Activated CD8-positive, alpha-beta memory T cell treated with anti-CD3 and anti-CD28 coated beads for 24 hours (primary cell): ENCODE measurements around the gene CETP.
"Not testable (repeated sequence)": the region's sequence is repeated elsewhere in the genome, so short reads cannot be mapped to it uniquely, and the experiment has no call there.

ENCODE experiments used
- DNase-seq: peaks from one replicate; pipeline ENCODE4 v3.0.0-alpha.2; 2020

The CETP gene

DNA sequence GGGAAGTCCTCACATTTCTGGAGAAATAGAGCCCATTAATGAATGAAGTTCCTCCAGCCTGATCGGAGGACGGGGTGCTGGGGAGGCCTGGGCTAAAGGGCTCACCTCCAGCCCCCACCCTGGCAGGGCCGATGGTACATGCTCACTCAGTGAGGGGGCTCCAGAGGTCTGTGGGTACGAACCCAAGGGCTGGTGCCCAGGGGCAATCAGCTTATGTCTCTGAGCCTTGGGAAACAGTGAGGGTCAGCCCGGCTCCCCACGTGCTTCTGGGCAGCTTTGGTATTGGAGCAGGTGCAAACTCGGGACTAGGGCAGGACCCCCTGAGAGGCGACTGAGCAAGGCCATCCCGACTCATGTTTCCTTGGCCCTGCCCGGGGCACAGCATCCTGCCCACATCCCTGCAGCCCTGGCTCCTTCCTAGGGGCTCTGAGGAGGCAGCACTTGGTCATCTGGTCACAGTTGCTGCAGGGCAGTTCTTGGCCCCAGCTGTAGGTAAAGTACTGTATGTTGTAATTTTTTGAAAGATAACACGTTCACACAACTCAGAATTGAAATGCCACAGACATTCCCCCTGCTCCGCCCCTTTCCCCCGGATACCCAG is 969 bp upstream of the CETP start:
- DNase-seq, result no peak

DNA sequence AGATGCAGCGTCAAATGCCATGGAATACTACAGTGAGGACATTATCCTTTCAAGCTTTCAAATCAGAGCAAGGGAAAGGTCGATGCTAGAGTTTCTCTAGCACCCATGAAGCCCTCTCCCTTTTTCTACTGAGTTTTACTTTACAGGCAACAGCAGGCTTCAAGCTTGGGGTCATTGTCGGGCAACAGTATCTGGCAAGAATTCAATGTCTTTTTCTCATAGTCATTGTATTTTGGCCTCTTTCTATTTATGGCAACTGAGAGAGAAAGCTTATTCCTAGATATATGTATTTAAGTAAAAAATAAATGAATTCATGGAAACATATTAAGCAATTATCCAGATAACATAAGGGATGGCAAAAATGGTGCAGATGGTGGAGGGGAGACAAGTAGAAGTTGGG is 364 bp upstream of the CETP start:
- DNase-seq, result no peak

DNA sequence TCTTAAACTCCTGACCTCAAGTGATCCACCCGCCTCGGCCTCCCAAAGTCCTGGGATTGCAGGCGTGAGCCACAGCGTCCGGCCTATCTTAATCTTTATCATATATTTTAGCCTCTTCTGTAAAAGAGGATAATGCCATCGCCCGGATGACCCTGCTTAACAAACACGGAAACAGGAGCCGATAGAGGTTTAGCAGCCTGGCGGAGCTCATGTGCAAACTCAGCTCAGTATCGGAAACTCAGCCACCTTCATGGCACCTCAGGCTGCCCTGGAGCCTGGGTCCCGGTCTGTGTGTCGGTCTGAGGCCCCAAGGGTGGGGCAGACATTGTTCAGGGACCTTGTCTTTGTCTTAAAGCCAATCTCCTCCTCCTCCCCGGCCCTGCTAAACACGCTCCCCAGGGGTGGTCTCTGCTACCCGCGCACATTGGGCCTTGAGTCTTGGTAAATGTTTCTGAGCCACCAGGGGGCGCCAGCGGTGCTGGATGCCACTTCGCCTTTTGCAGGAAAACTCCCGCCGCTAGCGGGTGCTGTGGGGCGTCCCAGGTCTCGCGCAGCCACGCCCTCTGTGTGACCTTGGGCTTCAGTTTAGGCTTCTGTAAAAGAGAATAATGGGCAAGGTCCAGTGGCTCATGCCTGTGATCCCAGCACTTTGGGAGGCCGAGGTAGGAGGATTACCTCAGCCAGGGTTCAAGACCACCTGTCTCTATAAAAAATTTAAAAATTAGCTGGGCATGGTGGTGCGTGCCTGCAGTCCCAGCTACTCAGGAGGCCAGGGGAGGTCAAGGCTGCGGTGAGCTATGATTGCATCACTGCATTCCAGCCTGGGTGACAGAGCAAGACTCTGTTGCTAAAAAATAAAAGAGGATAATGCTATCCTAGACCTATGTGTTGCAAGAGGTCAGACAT is 2.7 kb downstream of the CETP start:
- DNase-seq, result peak; percentile 99

DNA sequence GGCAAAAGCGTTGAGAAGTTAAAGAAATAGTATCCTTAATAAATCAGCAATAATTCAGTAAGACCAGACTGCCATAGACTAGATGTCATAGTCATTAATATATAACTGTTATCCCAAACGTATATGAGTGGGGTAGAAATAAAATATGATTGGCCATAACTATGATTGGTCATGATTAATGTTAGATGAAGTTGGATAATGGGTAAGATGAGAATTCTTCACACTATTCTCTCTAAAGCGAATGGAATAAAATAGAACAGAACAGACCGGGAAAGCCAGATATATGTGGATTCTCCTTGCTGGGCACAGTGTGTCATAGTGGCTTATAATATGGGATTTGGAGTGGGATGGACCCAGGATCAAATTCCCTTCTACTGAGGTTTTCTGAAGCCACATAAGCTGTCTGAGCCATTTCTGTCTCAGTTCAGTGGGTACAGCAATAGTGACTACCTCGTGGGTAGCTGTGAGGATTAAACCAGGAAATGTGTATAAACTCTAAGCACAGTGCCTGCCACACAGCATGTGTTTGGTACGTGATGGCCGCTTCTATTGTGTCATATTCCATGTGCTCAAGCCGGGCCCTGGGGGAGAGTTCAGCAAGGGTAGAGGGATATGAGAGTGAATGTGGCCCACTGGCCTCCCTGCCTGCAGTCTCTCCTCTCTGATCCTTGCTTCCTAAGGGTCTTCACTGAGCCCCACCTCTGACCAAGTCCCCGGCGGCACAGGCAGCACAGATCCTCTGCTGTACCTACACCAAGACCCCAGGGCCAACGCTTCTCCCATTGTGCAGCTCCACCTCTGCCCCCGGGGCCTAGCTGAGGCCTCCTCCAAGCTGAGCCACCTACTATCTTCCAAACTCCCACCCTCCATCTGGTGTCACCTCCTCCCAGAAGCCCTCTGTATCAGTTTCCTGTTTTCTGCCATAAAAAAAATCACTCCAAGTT is 3.7 kb downstream of the CETP start:
- no peak for DNase-seq

DNA sequence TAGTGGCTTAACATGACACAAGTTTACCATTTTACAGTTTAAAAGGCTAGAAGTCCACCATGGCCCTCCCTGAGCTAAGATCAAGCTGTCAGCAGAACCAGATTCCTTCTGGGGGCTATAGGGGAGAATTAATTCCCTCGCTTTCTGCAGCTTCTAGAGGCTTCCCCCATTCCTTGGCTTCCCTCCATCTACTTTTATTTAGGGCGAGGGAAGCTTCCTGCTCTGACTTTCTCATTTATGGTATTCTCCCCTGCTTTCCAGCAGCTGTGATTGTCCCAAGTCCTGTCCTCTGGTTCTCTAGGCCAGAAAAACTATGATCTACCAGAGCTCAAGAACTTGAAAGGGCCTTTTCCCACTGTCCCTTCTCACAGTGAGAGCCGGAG is 4.3 kb downstream of the CETP start:
- no peak for DNase-seq

DNA sequence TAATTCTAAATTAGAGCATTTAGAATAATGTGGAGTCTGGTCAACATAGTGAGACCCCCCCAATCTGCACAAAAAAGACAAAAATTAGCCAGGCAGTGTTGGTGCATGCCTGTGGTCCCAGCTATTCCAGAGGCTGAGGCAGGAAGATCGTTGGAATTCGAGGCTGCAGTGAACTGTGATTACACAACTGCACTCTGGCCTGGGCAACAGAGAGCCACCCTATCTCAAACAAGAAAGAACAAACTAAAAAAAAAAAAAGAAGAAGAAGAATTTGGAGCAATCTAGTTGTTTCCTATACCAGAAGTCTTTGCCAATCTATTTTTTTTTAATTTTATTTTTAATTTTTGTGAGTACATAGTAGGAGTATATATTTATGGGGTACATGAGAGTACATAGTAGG is 6.0 kb downstream of the CETP start:
- no peak for DNase-seq

DNA sequence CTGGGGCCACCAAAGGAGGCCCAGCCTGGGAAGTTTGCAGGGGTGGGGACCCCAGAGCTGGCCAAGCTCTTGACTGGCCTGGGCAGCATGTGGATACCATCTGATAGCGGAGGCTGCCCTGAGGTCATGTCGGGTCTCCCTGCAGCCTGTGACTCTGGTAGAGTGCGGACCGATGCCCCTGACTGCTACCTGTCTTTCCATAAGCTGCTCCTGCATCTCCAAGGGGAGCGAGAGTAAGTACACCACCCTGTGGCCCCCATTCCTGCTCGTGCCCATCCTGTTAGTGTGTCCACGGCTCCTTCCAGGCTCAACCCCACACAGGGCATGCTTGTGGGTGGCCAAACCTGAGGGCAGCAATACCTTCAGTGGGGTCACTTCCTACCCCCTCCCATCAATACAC is 8.0 kb downstream of the CETP start:
- no peak for DNase-seq

DNA sequence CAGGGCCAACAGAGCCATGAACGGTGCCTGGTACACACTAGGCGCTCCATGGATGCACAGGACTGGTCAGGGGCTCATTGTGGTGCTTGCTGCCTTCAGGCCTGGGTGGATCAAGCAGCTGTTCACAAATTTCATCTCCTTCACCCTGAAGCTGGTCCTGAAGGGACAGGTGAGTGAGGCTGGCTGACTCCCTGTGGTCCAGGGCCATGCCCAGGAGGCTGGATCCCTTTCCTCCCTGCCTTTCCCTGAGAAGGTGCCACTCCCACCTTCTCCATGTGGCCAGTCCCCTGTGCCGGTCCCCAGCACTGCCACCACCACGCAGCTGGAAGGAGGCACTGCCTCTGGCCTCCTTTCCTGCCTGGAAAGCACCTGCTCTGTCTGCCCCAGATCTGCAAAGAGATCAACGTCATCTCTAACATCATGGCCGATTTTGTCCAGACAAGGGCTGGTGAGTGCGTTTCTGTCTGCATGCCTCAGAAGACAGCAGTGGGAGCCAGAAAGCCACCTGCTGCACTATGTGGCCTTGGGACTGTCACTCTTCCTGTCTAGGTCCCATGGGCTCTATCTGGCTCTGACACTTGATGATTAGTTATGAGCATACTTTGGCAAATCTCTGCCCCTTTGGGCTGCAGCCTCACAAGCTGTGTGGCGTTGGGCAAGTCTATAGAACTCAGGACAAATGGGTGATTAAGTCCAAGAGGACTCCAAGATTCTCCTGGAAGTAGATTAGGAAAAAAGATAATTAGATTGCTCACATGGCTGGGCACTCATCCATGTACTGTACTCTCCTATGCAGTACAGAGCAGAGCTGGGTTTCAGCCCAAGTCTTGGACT is 9.4 kb downstream of the CETP start:
- DNase-seq, result no peak

DNA sequence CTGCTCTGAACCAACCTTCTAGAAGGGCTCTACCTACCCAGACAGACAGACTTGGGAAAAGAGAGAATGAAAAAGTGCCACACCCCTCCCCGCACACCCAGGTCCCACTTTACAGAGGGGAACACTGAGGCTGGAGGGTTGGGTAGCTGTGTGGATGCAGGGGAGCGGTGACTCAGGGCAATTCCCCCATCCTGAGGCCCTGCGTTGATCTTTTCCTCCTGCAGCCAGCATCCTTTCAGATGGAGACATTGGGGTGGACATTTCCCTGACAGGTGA is 10.0 kb downstream of the CETP start:
- no peak for DNase-seq

DNA sequence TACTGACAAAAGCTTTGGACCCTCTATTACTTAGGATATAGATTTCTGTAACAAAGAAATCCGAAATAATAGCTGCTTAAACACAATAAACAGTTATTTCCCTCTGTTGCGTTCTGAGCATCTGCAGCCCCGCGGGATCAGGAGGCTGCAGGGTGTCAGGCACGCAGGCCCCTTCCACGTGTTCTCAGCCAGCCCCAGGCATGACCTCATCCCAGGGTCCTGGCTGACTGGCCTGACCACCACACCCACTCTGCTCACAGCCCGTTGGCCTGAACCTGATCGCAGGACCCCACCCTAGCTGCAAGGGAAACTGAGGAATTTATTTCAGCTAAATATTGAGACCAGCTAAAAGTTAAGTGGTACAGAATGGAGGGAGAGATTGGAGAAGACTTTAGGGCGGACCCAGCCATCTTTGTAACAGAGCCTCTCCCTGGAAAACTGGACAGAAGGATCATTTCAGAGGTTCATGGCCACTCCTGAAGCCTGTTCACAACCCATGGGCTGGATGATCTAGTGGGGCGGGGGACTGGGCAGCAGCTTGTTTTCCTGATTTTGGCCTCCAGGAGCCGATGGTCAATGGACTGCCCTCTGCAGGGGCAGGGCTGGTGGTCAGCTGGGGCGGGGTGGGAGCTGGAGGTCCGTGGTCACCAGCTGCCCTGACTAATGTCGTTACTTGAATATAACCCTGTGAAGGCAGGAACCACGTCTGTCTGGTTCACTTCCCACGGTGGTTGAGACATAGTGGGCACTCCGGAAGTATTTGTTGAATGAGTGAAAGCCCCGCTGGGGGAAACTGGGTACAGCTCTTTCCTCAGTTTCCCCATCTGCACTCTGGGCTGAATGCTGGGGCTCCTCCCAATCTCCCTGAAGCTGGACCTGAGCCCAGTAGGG is 10.9 kb downstream of the CETP start:
- no peak for DNase-seq

DNA sequence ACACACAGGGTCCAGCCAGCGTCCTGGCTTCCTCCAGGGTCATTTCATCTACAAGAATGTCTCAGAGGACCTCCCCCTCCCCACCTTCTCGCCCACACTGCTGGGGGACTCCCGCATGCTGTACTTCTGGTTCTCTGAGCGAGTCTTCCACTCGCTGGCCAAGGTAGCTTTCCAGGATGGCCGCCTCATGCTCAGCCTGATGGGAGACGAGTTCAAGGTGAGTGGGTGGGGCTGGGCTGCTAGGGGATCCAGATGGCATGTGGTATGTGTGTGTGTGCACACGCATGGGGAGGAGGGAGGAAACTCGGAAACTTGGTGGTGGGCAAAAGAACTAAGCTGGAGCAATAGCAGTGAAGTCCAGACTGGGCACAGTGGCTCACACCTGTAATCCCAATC is 11.5 kb downstream of the CETP start:
- no peak for DNase-seq

DNA sequence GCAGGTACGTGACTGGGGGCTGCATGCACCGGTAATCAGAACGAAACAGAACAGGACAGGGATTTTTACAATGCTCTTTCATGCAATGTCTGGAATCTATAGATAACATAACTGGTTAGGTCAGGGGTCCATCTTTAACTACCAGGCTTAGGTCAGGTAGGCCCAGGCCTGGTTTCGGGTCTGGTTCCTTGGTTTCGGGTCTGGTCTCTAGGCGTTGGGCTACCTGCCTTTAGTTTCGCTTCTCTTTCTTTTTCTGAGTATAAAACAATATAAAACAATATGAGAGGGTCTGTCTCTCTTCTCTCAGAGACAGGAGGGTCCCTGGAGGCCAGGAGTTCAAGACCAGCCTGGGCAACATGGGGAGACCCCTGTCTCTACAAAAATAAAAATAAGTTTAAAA is 12.1 kb downstream of the CETP start:
- not testable (repeated sequence) for DNase-seq

DNA sequence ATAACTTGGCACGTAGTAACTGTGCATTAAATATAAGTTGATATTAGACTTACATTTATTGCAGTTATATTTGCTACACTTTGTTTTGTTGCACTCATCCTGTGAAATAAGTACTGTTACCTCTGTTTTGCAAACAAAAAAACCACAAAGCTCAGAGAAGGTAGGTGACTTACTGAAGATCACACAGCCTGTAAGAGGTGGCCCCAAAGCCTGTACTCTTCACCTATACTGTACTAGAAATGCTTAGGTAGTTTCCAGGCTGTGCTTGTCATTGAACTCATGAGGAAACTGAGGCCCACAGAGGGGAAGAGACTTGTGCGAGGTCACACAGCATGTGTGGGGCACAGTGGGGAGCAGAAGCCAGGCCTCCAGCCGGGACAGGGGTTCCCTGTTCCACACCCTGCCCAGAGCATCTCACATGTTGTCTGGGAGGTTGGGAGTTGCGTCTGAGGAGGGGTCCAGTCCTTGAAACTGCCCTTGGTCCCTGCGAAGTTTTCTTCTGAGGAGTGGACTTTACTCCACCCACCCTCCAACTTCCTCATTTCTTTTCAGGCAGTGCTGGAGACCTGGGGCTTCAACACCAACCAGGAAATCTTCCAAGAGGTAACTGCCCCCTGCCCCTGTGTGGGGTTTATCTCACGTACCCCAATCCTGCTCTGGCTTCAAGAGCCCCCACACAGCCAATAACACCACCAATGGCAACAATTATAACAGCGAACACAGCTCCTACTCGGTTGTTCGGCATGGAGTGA is 13.0 kb downstream of the CETP start:
- no peak for DNase-seq

DNA sequence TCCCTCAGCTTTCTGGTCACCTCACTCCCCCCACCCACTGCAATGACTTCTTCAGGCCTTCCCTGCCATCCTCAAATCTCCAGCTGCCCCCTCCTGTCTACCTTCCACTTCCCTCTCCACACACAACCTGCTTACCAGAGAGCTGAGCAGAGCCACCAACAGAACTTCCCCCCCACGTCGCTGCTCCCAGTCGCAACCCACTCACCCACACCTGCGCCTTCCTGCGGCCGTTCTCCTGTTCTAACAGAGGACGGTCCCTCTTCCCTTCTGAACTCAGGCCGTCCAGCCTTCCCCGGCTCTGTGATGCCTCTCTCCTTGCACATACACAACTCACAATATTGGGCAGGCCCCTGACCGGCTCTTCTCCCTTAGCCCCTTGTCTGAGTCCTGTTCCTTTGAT is 14.0 kb downstream of the CETP start:
- DNase-seq, result no peak

DNA sequence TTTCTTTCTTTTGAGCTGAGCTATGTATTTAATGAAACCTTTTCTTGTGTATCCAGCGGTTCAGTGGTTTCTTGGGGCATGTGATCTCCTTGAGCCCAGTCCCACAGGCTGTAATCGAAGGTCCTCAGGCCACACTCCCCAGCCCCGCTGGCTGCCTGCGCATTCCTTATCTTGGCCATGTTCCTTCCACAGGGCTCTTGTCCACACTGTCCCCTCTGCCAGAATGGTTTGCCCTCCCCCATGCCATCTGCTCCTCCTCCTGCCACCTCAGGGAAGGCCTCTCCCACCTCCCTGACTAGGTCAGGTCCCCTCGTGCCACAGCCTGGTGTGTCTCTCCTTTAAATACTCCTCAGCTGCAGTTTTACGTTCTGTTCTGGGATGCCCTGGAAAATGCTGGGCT is 15.5 kb downstream of the CETP start:
- no peak for DNase-seq

DNA sequence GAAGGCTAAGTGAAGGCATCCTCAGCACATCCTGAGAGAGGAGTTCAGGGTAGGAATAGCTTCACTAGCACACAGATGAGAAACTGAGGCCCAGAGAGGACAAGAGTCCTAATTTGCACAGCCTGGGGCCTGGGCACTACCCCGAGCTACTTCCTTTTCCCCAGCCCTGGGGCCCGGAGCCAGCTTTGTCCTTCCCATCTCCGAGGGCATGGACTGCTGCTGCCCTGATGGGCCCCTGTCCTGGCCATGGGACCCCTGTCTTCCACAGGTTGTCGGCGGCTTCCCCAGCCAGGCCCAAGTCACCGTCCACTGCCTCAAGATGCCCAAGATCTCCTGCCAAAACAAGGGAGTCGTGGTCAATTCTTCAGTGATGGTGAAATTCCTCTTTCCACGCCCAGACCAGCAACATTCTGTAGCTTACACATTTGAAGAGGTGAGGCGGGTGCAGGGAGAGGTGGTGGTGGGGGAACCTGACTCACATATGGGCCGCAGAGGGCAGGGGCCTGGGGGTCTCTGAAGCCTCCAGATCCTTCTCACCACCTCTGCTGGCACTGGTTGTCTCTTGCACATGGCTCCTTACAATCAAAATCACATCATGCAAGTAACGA is 16.2 kb downstream of the CETP start:
- DNase-seq, result no peak

DNA sequence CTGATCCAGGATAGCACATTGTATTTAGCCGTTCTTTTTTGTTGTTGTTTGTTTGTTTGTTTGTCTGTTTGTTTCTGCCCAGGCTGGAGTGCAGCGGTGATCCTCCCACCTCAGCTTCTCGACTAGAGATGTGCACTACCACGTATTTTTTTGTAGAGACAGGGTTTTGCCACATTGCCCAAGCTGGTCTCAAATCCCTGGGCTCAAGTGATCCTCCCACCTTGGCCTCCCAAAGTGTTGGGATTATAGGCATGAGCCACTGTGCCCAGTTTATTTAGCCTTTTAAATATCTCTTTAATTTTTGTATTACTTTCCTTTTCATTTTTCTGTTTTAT is 18.4 kb downstream of the CETP start:
- no peak for DNase-seq

DNA sequence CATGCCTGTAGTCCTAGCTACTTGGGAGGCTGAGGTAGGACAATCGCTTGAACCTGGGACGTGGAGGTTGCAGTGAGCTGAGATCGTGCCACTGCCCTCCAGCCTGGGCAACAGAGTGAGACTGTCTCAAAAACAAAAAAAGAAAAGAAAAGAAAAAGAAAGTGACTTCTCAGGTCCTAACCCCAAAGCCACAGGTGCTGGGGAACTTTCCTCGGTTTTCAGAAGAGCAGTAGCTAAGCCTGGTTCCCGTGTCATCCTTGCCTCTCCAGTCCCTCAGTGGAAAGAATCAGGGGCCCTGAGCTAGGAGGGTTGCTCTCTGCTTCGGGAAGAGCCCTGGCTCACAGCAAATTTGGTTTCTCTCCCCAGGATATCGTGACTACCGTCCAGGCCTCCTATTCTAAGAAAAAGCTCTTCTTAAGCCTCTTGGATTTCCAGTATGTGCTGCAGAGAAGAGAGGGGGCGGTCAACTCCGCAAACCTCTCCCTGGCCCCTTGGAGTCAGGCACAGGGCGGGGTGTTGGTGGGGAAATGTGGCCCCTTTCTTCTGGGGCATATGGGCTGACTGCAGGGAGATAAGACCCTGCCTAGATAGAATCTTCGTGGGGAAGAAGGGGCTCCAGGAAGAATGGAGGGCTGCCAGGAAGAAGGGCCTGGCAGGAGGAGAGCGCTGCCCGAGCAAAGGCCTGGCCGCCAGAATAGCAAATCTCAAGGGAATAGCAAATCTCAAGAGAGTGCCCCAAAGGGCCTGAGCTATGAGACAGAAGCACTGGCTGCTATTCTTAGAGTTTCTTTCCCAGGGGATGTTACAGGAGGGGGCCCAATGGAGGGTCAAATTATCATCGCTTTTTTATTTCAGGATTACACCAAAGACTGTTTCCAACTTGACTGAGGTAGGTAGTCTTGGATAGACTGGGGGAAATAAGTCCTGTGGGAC is 19.3 kb downstream of the CETP start:
- no peak for DNase-seq

DNA sequence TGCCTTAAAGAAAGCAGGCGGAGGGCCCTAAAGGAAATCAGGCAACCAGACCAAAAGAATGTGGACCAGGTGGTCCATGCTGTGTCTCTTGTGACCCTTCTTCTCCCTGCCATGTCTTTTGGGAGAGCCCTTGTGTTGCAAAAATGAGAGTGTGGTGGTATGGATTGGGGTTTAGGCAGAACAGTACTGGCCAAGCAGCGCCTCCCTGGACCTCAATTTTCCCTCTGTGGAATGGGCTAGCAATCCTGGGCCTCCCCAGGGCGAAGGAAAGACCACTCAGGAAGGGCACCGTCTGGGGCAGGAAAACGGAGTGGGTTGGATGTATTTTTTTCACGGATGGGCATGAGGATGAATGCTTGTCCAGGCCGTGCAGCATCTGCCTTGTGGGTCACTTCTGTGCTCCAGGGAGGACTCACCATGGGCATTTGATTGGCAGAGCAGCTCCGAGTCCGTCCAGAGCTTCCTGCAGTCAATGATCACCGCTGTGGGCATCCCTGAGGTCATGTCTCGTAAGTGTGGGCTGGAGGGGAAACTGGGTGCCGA is 20.1 kb downstream of the CETP start:
- DNase-seq, result no peak
